ENCODE data around the gene DNAH11.

DNAH11 gene

DNA sequence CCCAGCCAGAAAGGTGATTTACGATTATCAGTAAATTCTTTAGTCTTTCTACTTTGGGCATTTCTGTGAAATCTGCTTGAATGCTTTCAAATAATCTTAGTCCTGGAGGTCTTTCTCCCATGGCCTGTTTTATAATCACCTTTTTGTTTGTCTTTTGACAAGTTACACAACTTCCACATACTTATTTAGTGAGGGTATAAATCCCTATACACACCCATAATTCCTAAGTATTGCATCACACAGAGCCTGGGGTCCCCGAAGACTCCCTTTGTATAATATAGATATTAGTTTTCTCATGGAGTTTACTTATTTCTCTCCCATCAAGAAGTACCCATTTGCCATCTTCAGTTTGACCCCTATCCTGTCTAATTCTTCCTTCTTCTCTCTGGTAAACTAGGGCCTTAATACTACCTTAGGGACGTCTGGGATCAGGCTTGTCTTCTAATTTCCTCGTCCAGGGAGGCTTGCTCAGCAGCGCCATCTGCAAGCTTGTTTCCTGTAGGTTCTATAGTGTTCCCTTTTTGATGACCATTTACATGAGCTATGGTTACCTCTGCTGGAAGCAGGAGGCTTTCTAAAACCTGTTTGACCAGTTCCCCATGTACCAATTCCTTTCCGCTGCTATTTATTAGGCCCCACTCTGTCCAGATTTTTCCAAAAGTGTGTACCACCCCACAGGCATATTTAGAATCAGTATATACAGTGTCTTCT lies 8.1 kb downstream of the DNAH11 start:
- no peak for DNase-seq (ENCODE audit: low spot score)

DNA sequence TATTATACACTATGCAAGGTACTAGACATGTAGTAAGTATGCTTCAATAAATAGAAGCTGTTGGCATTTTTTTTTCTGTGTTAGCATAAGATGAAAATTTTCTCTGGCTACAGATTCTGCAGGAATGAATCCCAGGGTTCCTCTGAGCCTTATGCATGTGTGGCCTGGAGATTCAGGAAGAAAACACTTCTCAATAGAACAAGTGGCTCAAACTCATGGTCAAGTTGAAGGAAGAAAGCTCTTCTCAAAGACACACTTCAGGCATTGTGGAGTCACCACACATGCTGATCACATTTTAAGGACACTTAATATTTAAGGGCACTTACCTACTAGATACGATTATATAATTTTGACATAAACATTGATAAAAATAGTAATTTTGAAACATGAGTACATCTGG lies 19.5 kb downstream of the DNAH11 start:
- DNase-seq (ENCODE audit: low spot score), result no peak

DNA sequence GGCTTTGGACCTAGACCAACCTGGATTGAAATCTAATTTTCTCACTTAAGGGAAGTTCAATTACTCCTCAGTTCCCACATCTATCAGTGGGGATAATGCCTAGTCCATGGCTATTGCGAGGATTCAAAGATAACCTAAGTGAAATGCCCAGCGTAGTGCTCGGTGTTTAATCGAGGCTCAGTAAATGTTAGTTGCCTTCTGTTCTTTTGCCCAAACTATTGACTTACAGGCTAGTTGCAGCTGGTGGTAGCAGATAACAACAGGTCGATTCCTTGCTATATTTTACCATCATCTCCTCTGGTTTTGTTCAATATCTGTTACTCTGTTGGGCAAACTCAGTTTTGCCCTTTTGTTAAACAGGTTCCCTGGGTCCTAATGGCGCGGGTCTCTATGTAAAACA lies 22.8 kb downstream of the DNAH11 start:
- DNase-seq (ENCODE audit: low spot score), result no peak

DNA sequence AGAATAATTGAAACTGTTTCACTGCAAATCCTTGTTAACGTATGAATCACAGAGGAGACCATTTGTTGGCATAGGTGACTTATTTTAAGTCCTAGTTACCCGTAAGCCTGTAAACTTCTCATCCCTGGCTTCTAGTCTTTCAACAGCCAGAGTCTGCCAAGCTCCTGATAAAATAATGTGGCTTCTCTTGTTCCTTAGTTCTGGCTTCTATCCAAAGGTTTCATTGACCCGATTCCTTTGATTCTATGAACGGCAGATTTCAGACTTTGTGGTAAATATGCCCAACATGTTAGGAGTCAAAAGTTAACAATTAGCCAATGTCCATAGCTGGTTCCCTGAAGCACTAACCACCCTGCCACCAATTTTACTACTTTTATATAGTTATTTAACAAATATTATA lies 23.3 kb downstream of the DNAH11 start:
- DNase-seq (ENCODE audit: low spot score), result no peak

DNA sequence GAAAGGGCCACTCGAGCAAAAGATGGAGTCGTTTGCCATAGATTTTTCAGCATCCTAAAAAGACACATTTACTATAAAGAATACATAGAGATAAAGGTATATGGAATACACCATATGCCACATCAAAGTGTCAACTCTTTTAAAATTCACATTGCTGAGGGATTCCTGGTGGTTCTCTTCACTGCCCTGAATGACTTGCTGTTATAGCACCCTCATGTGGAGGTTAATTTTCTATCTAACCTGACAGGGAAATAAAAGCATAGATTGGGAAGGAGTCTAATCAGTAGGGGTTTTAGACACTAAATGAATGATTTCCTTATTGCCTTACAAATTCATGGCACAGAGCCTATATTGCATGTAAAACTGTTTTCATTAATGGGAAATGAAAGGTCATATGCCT lies 25.9 kb downstream of the DNAH11 start:
- DNase-seq (ENCODE audit: low spot score), result peak; percentile 7

DNA sequence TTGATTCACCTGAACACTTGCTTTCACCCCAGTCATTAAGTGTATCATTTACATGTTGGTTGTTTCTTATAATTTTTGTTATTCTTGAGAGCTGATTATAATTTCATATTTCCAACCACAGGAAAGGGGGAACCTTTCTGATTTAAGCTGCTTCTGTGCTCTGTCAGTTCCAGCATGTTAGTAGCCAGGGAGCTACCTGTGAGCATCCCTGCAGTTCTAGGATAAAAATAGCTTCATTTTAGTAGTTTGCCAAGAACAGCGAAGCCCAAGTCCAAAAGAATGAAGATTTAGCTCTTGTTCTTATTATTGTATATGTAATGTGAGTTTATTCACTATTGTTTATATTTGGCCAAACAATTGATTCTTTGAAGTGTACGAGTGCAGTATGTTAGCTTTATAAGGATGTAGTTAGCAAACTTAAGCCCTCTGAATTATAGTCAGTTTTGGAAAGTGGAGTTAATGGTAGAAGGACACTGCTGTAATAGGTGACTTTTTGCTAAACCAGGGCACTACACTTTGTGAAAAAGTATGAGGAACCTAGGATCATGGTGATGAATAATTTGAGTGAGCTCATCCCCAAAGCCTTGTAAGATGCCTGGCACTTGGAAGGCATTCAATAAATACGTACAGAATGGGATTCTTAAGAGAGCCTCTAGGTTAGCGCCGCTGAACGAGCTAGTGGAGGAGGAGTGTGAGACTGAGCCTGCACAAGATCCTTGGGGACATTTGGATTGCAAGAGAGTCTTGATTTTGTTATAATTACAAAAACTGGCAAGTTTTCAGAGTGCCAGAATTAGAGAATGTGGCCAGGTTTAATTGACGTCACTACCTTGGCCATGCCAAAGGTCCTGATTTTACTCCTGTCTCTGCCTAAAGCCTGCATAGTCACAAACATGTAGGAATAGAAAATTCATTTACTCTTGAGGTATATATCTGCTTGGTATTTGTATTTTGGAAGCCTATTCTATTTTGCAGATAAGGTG lies 29.8 kb downstream of the DNAH11 start:
- DNase-seq (ENCODE audit: low spot score), result no peak

DNA sequence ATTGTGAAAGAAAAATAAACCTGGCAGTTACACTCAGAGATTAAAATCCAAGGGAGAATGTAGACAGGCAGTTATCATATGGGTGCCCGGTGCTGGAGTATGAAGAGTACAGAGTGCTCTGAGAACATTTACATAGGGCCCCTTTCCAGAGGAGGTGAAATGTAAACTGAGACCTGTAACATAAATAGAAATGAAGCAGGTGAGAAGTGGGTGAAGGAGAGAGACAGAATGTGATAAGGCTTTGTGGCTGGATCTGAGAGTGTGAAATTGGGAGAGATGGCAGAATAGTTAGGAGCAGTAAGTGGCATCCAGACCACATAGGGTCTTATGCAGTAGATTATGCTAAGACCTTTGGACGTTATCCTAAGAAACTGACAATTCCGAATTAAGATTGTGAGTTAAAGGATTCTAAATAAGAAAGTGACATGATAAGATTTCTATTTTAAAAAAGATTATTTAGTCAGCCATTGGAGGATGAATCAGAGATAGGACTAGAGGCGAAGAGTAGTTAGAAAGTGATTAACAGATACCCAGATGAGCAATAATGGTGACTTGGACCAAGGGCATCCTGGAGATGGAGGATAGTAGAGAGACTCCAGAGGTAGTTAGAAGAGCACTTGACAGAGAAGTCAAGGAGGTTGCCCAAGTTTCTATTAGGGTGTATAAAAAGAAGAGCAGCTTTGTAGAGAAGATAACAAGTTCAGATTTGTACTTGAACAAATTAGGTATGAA lies 36.7 kb downstream of the DNAH11 start:
- no peak for DNase-seq (ENCODE audit: low spot score)

DNA sequence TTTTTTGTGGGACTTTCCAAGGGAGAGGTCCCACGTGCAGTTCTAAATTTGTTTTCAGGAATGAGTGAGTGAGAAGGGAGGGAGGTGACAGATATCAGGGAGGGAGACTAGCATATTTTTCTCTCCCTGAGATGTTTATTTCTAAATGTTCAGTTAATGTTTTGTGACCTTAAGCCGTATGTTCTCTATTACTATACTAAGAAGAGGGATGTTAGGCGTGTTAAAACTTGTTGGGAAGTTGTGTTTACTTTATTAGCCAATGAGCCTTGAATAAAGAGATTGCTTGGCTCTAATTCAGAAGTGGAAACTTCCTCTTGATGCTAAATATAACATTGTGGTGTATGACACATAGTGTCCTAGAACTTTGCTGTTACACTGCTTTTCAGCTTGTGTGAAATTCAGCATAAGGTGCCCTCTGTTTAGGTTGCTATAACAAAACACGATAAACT lies 37.3 kb downstream of the DNAH11 start:
- DNase-seq (ENCODE audit: low spot score), result no peak

DNA sequence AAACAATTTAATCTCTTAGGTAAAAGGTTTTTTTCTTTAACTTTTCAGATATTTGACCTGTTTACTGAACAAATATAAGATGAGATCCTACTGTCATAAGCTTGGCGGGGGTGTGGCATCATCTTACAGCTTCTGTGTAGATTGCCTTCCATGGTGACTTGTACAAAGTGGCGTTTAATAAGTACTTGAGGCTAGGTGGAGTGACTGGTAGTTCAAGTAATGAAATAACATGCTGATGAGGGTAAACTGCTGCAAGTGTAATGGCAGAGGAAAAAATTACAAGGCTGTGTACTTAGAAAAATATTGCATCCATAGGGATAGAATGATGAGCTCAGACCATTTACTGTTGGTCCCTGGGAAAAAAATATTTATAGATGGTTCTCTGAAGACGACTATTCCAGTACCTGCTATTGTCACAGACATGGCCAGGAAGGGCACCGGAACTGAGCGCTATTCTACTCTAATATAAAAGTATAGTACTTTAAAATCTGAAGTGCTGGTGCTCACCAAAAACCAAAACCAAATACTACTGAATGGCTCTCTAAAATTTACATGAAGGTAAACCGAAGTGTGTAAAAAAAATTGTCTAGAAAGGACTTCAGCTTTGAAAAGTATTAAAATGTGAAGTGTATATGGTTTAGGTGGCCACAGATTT lies 42.4 kb downstream of the DNAH11 start:
- DNase-seq (ENCODE audit: low spot score), result no peak

DNA sequence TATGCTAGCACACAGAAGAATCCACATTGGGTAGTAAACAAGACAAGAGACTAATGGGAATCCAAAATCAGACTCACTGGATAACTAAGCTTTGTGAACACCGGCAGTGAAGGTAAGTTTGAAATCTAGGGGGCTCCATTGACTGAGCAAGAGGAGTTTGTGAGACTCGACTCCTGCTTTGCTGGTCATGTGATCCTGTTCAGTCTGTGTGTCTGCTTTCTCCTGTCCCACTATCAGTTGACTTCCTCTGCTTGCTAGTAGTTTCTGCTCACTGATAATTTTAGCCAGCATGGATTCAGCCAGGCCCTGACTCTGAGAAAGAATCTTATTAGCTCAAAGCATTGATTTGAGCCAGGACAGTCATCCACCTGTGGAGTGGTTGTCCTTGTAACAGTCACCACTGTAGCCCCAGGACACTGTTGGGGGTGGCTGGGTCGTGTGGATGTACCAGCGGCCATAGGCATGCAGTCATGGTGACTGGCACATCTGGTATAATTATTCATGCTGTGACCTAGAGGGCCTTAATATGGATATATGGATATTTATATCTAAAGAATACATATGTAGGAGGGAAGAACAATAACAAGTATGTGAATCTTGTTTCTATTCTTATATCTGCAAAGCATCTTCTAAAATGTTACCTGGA lies 44.4 kb downstream of the DNAH11 start:
- DNase-seq (ENCODE audit: low spot score), result no peak

DNA sequence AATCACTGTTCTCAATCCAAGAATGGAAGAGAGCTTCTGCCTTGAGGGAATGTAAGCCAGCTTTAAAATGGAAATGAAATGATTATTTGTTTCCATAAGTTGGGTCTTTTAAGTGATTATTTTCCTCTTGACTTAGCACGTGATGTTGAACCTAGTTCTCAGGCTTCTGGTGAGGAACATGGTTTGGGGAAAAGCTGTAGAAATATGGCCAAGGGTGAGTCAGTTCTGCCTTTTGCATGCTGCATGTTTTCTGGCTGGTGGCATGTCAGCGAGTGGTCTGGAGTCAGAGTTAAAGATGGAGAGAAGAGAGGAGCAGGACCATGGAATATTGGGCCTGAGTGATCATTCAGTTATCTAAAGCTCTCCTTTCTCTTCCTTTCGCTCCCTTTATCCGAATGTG lies 54.0 kb downstream of the DNAH11 start:
- DNase-seq (ENCODE audit: low spot score), result no peak

DNA sequence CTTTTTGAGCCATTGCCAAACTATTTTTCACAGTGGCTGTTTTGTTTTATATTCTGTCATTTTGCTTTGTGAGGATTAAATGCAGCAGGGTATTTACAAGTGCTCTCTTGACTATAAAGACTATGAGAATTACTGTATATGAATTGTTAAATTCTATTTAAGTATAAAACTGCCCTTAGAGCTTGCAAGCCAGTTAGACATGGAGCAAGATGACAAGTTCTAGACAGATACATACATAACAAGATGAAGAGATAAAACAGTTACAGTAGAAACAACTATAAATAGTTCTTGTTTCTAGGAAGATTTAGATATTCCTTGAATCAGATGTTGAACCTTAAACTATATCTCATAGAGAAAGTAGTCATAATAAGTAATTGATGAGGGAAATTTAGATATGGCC lies 60.6 kb downstream of the DNAH11 start:
- DNase-seq (ENCODE audit: low spot score), result no peak

DNA sequence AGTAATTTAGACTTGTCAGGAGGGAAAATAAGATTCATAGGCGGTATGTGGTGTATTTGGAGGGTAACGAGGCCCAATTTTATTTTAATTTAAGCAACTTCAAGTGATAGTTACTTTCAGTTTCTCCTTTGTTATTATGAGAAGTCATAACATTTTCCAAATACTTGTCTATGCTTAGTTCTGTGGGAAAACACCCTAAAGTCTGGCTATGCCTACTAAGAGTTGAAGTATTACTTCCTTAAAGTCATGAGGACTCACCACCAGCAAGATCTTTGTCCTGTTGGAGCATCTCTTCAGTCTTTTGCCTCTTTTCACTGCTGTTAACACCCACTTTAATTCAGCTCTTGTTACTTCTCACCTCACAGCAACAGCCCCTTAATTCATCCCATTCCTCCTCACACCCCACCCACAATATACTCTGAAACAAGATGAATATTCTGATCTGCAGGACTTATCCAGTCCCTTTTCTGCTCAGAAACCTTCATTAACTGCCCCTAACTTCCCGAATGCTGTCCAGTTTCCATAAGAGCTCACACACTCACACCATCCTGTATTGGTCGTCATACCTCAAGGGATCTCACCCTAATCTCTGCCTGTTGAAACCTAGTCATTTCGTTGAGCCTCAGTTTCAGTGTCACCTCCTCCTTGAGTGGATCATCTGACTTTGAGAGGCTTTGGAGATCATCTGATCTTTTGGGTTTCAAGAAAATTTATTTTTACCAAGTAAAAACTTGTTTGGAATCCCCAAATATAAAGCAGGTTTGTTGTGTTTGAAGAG lies 61.3 kb downstream of the DNAH11 start:
- no peak for DNase-seq (ENCODE audit: low spot score)

DNA sequence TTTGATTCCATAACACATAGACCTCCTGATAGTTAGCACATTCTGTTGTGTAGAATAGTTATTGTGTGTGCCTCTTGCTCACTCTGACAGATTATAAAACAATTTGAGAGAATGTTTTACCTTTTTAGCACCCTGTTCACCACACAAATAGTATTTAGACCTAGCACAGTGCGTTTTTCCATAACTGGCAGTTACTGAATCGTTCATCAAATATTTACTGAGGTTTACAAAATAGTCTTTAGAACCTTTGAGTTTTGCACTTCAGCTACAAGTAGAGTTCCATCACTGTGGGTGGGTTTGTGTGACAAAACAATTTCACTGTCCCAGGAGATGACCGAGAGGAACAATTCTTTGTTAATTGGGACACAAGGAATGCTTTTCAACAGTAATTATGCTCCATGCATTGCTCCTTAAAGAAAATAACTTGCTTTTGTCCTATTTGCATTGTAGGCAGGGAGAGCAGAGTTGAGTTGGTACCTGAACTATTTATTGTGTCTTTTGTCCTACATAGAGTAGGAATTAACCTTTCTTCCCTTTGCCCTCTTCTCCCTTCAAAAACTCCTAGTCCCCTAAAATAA lies 62.3 kb downstream of the DNAH11 start:
- no peak for DNase-seq (ENCODE audit: low spot score)

DNA sequence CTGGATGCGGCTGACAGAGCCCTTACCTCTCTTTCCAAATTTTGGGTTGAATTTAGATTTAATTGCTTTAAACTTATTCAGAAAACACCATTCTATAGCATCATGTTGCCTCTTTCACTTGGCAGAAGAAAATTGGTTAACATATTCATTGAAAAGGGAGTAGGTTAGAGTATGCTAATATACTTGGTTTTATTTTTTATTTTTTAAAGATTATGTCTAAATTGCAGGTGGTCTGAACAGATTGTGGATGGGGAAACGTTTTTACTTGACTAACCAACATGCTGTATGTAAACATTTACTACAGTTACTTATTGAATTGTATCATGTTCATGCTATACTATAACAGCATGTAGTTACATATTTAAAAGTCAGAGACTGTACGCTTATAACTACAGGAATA lies 65.6 kb downstream of the DNAH11 start:
- no peak for DNase-seq (ENCODE audit: low spot score)

DNA sequence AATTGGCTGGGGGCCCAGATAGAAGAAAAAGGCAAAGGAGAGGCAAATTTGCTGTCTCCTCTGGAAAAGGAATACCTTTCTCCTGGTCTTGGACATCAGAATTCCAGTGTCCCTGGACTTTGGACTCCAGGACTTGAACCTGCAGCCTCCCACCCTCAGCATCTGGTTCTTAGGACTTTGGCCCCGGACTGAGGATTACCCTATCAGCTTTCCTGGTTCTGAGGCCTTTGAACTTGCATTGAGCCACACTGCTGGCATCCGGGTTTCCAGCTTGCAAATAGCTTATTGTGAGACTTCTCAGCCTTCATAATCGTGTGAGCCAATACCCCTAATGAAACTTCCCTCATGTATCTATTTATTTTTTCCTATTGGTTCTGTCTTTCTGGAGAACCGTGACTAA lies 68.3 kb downstream of the DNAH11 start:
- no peak for DNase-seq (ENCODE audit: low spot score)

DNA sequence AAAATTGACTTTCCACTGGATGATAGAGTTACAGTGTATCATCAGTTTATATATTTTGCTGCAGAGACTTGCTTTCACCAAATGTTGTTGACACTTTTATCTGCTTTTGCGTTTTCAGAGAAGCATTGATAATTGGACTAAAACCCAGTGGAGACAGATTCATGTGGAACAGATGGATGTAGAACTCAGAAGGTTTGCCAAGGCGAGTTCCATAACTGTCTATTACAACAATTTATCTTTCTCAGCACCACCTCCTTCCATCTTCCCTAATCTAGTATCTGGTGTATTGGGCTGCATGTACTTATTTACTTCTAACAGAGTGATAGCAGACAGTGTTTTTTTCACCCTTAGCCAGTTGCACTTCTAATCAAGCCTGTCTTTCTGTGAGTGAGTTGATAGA lies 73.3 kb downstream of the DNAH11 start:
- no peak for DNase-seq (ENCODE audit: low spot score)

DNA sequence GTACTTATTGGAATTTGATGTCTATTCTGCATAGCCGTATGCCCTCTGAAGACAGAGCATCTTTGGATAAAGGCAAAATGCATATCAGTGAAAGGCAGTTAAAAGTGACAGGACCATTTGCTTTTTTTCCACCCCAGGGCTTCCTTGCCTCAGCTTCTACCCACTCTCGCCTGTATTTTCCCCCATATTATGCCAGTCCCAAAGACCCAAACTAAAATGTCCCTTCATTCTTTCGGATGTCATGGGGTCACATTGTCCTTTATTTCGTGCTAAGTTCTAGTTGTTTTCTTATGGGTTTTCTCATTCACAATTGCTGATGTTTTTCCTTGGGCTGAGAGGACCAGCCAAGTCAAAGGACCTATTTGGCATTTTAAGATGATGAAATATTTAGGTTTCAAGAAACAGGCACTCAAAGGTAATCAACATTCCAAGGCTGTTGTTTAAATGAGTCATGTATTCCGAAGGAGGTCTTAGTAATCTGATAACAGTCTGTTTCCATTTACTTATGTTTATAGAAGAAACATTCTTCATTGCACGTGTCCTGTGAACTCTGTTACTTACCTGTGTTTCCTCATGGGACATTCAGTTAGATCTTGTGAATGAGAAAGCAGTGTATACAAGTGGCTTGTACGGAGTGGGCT lies 74.1 kb downstream of the DNAH11 start:
- no peak for DNase-seq (ENCODE audit: low spot score)

DNA sequence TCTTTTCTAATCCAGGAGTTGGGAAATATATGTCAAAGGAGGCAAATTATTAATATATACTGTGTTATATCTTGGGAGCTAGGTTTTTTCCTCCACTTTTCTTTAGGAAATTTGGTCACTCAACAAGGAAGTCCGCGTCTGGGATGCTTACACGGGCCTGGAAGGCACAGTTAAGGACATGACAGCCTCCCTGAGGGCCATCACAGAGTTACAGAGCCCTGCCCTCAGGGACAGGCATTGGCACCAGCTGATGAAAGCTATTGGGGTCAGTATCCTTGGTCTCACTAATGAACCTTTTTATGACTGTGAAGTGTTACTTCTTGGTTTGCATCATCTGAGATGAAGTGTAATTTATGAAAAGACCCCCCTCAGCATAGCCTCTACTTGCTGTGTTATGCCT lies 74.7 kb downstream of the DNAH11 start:
- DNase-seq (ENCODE audit: low spot score), result no peak

DNA sequence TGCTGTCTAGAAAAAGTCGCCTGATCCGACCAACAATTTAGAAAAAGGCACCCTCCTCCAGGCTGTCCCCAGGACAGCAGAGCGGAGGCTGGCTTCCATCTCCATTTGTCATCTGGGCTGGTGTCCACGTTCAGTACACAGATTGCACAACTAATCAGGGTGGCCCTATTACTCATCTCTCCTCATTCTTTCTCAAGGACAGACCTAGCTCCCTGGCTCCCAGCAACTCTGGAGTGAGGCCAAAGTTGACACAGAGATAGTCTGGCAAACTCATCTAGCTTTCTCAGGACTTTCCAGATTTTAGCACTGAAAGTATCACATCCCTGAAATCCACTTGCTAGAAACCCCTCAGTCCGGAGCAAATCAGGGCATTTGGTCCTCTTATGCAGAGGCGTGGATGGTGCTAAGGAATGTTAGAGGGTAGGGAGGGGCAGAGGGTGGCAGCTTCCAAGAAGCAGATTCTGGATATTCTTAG lies 75.1 kb downstream of the DNAH11 start:
- no peak for DNase-seq (ENCODE audit: low spot score)
